ENCODE results near the gene NSFL1C.

DNA sequence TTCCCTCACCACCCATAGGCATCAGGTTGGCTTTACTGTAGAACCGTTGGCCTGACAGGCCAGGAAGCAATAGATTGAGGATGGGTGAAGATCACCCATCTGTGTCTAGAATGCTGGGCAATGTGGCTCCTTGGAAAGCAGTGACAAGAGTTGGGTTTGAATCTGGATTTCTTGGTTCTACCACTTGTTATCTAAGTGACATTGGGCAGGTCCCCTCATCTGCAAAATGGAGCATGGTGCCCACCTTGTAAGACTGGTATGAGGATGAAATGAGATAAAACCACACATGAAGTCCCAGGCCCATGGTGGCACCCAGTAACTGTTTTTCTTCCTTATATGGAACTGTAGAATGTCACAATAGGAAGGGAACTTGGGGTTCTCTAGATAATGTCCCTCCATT lies 47.2 kb upstream of the NSFL1C start:
- TF ChIP-seq, protein P1, sequence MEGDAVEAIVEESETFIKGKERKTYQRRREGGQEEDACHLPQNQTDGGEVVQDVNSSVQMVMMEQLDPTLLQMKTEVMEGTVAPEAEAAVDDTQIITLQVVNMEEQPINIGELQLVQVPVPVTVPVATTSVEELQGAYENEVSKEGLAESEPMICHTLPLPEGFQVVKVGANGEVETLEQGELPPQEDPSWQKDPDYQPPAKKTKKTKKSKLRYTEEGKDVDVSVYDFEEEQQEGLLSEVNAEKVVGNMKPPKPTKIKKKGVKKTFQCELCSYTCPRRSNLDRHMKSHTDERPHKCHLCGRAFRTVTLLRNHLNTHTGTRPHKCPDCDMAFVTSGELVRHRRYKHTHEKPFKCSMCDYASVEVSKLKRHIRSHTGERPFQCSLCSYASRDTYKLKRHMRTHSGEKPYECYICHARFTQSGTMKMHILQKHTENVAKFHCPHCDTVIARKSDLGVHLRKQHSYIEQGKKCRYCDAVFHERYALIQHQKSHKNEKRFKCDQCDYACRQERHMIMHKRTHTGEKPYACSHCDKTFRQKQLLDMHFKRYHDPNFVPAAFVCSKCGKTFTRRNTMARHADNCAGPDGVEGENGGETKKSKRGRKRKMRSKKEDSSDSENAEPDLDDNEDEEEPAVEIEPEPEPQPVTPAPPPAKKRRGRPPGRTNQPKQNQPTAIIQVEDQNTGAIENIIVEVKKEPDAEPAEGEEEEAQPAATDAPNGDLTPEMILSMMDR (optimal IDR thresholded peaks at IDR 0.05 in 1 of 3, IDR thresholded peaks at IDR 0.05 in 1 of 3, conservative IDR thresholded peaks at IDR 0.05 in 1 of 3; ENCODE audit: extremely low read depth in 1 of 3, insufficient read depth in 2 of 3, low read length in 3 of 3), result no peak
- TF ChIP-seq EZH2 (IDR thresholded peaks at IDR 0.05; ENCODE audit: low read length), result no peak
